Osteoblast (primary cell): ENCODE measurements around the gene CRYGN. TPM values are rescaled to one million over a fixed set of nuclear protein-coding genes. Genes with fewer than 3 reads are reported as not detected.

Source experiments
- DNase-seq: peaks from one replicate; pipeline ENCODE4 v3.0.0; 2011; ENCODE audit warnings: low spot score, mixed read lengths; ENCODE audit not compliant: insufficient read length; ENCODE audit errors: missing footprints
- H2AFZ ChIP-seq: 2 replicates; pipeline ENCODE4 v1.6.0; 2011; ENCODE audit warnings: mild to moderate bottlenecking, low read length
- H3K27ac ChIP-seq: 2 replicates; pipeline ENCODE4 v1.5.1; 2011; ENCODE audit warnings: mild to moderate bottlenecking, low read depth, low read length, moderate library complexity
- H3K27me3 ChIP-seq: 2 replicates; pipeline ENCODE4 v1.6.0; 2012; ENCODE audit warnings: mild to moderate bottlenecking, control low read depth, inconsistent platforms, low read length, moderate library complexity; ENCODE audit not compliant: insufficient read depth
- H3K36me3 ChIP-seq: 2 replicates; pipeline ENCODE4 v1.5.1; 2011; ENCODE audit warnings: mild to moderate bottlenecking, low read length, control low read depth, moderate library complexity; ENCODE audit not compliant: insufficient read depth
- H3K4me1 ChIP-seq: 2 replicates; pipeline ENCODE4 v1.5.1; 2011; ENCODE audit warnings: mild to moderate bottlenecking, low read length, control low read depth, moderate library complexity; ENCODE audit not compliant: insufficient read depth
- H3K4me2 ChIP-seq: 2 replicates; pipeline ENCODE4 v1.6.0; 2011; ENCODE audit warnings: mild to moderate bottlenecking, low read length; ENCODE audit not compliant: insufficient read depth
- H3K4me3 ChIP-seq: fragments of 200-600 bp; sonication (generic); 3 replicates; pipeline ENCODE4 v1.5.1; 2012; ENCODE audit warnings: mild to moderate bottlenecking, low read length, inconsistent platforms; ENCODE audit not compliant: insufficient read depth
- H3K79me2 ChIP-seq: 2 replicates; pipeline ENCODE4 v1.6.0; 2012; ENCODE audit warnings: mild to moderate bottlenecking, low read length, control low read depth, inconsistent platforms; ENCODE audit not compliant: insufficient read depth
- H3K9me3 ChIP-seq: 2 replicates; pipeline ENCODE4 v1.5.1; 2011; ENCODE audit warnings: low read depth, low read length, control low read depth
- H4K20me1 ChIP-seq: 2 replicates; pipeline ENCODE4 v1.6.0; 2012; ENCODE audit warnings: mild to moderate bottlenecking, low read length, control low read depth; ENCODE audit not compliant: insufficient read depth
- CTCF ChIP-seq: IDR thresholded peaks from 2 replicates; pipeline ENCODE4 v1.5.1; 2011; ENCODE audit warnings: mild to moderate bottlenecking, low read depth, low read length, moderate library complexity; ENCODE audit errors: extremely low read depth
- total RNA-seq: library from RNA; depleted of rRNA; stranded (reverse); fragments of >200 nt; gene quantifications from 2 replicates; pipeline ENCODE4 v1.2.3, GENCODE V29; 2012

CRYGN gene
- total RNA-seq, 1 donor: 0.72 TPM

- Histone ChIP-seq H2AFZ (no peak overlapping the region), H3K4me2 (no peak overlapping the region), H3K36me3 (no peaks in the 10 kb centered on the region), H3K4me1 (peaks cover 6% of the 10 kb centered on the region), H3K4me3 (no peak overlapping the region), H4K20me1 (no peaks in the 10 kb centered on the region), H3K27ac (no peak overlapping the region), H3K27me3 (peaks cover 4% of the 10 kb centered on the region), H3K79me2 (no peaks in the 10 kb centered on the region), H3K9me3 (no peaks in the 10 kb centered on the region)
- no peak for TF ChIP-seq CTCF
- DNase-seq: peak; percentile 26
Observed at GRCh38 chr7:151435971-151436370, 4.0 kb downstream of the CRYGN start.

GRCh38 chr7:151435103-151435916 lies 4.6 kb downstream of the CRYGN start:
- Histone ChIP-seq H4K20me1 (no peaks in the 10 kb centered on the region), H3K36me3 (no peaks in the 10 kb centered on the region), H3K79me2 (no peaks in the 10 kb centered on the region), H3K4me2 (no peak overlapping the region), H3K27me3 (peaks cover 1% of the 10 kb centered on the region), H3K9me3 (no peaks in the 10 kb centered on the region), H2AFZ (no peak overlapping the region), H3K4me3 (no peak overlapping the region), H3K4me1 (no peaks in the 10 kb centered on the region), H3K27ac (no peak overlapping the region)
- DNase-seq: peak; percentile 80
- TF ChIP-seq CTCF: no peak

- Histone ChIP-seq H3K79me2 (no peaks in the 10 kb centered on the region), H3K27ac (no peak overlapping the region), H3K9me3 (no peaks in the 10 kb centered on the region), H3K36me3 (no peaks in the 10 kb centered on the region), H3K27me3 (no peaks in the 10 kb centered on the region), H4K20me1 (no peaks in the 10 kb centered on the region), H3K4me3 (no peak overlapping the region), H3K4me1 (peaks cover 2% of the 10 kb centered on the region), H2AFZ (no peak overlapping the region), H3K4me2 (no peak overlapping the region)
- DNase-seq: no peak
- TF ChIP-seq CTCF: no peak
Observed at GRCh38 chr7:151434549-151434948, 5.4 kb downstream of the CRYGN start.

- Histone ChIP-seq H3K4me2 (no peak overlapping the region), H3K79me2 (no peaks in the 10 kb centered on the region), H3K4me3 (no peak overlapping the region), H3K36me3 (no peaks in the 10 kb centered on the region), H3K4me1 (peaks cover 8% of the 10 kb centered on the region), H3K27me3 (no peaks in the 10 kb centered on the region), H2AFZ (no peak overlapping the region), H3K9me3 (no peaks in the 10 kb centered on the region), H4K20me1 (no peaks in the 10 kb centered on the region), H3K27ac (no peak overlapping the region)
- no peak for TF ChIP-seq CTCF
- DNase-seq: peak; percentile 84
Observed at GRCh38 chr7:151433721-151434400, 6.1 kb downstream of the CRYGN start.
